GM18858 (cell line): ENCODE results near the gene OR52A5.
A peak's percentile ranks its signal among the peaks of the same experiment; 100 is the strongest.
"Not testable (repeated sequence)": the region's sequence is repeated elsewhere in the genome, so short reads cannot be mapped to it uniquely, and the experiment has no call there.

Source experiments
- ATAC-seq: cut with Tn5 transposase; IDR thresholded peaks from one replicate; pipeline ENCODE4 v1.9.1; 2021; ENCODE audit not compliant: unreplicated experiment

OR52A5 gene

GRCh38 chr11:5137996-5138395, at the start of gene OR52A5:
Gene OR52A5, minus strand, starts transcription at chr11:5138356. Its CDS starts 5,714 bp downstream, at chr11:5132642.
- no peak for ATAC-seq

DNA sequence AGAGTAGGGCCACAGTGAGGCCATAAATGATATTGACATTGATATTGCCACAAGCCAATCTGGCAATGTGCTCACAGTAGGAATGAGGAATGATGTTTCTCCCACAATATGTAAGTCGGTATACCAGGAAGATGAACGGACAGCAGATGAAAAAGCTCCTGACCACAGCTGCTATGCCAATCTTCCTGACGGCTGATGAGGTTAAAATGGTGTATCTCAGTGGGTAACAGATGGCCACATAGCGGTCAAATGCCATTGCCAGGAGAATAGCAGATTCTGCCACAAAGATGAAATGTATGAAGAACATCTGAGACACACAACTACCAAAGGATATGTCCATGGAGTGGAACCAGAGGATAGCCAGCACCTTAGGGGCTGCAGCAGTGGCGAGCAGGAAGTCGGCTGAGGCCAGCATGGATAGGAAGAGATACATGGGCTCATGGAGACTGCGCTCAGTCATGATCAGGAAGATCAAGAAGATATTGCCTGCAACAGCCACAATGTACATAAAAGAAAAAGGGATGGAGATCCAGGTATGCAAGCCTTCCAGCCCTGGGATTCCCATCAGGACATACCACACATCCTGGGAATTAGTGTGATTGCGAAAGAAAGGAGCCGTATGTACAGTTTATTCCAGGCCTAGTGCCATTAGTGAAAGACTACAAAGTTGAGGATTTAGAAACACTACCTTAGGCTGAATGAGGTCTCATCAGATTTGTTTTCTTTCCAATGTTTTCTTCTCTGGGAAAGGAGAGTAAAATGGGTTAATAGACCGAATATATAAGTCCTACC, 40.1 kb upstream of the OR52A5 start:
- ATAC-seq = no peak

DNA sequence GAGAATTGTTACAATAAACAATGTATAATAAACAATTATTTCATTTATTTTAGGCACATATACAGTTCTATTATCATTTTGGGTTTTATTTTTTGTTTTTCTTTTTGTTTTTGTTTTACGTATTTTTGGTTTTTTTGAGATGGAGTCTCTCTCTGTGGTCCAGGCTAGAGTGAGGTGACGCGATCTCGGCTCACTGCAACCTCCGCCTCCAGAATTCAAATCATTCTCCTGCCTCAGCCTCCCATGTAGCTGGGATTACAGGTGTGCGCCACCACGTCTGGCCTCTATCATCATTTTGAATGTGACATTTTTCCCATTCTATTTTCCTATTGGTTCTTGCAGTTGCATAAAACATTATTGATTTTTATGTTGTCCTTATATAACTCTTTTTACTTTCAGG, 36.8 kb upstream of the OR52A5 start:
- ATAC-seq = no peak

DNA sequence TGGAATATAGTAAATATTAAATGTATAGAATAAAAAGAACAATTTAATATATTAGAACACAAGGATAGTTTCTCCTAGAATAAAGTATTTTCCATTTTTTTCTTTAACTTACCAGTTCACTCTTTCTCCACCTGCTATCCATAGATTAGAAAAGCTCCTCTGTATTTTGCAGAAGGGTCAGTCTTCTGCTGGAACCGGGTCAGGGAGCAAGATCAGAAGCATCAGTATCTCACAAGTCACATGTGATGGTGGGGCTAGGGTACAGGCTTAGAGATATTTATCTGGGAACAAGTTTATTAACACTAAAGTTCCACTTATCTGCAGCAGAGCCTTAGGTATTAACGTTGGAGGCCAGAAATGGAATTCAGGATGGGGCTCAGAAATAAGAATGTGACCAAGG, 33.7 kb upstream of the OR52A5 start:
- no peak for ATAC-seq

DNA sequence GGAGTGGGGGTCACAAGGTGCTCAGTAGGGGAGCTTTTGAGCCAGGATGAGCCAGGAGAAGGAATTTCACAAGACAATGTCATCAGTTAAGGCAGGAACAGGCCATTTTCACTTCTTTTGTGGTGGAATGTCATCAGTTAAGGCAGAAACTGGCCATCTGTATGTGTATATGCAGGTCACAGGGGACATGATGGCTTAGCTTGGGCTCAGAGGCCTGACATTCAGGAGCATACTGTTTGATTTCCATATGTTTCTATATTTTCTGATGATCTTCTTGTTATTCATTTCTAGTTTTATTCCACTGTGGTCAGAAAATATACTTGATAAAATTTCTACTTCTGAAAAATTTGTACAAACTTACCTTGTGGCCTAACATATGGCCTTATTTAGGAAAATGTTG, 27.7 kb upstream of the OR52A5 start:
- ATAC-seq = not testable (repeated sequence)

DNA sequence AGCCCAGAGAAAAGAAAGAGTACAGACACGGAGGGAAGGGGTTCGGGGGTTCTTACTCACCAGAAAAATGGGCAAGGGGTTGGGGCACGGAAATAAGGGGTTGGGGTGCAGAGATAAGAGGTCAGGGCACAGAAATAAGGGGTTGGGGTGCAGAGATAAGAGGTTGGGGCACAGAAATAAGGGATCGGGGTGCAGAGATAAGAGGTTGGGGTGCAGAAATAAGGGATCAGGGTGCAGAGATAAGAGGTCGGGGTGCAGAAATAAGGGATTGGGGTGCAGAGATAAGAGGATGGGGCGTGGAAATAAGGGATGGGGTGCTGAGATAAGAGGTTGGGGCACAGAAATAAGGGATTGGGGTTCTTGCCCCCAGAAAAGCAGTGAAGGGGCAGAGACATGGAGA, 26.7 kb upstream of the OR52A5 start:
- not testable (repeated sequence) for ATAC-seq

DNA sequence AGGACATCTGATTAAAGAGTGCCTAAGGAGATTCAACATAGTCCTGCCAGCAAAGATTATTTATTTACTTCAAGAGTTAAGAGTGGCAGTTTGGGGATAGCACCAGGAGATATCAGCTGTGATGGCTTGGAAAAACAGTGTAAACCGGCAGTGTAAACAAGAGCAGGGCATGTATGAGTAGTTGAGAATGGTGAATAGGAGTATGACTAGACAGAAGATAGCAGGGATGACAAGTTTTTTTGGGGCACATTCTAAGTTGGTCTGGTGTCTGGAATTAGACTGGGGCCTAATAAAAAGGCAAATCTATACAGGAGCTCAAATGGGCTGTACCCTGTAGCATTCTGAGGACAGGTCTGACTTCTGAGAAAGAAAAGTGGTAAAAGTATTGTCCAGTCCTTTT, 22.9 kb upstream of the OR52A5 start:
- not testable (repeated sequence) for ATAC-seq

- ATAC-seq = not testable (repeated sequence)
Measured at GRCh38 chr11:5160217-5160616, 22.1 kb upstream of the OR52A5 start.

- no peak for ATAC-seq
Measured at GRCh38 chr11:5159806-5160205, 21.6 kb upstream of the OR52A5 start.

GRCh38 chr11:5154657-5155056, 16.5 kb upstream of the OR52A5 start, which contains the start of gene OR52A1:
Gene OR52A1, minus strand, starts transcription at chr11:5154757. Its CDS starts 2,388 bp downstream, at chr11:5152369.
- no peak for ATAC-seq

DNA sequence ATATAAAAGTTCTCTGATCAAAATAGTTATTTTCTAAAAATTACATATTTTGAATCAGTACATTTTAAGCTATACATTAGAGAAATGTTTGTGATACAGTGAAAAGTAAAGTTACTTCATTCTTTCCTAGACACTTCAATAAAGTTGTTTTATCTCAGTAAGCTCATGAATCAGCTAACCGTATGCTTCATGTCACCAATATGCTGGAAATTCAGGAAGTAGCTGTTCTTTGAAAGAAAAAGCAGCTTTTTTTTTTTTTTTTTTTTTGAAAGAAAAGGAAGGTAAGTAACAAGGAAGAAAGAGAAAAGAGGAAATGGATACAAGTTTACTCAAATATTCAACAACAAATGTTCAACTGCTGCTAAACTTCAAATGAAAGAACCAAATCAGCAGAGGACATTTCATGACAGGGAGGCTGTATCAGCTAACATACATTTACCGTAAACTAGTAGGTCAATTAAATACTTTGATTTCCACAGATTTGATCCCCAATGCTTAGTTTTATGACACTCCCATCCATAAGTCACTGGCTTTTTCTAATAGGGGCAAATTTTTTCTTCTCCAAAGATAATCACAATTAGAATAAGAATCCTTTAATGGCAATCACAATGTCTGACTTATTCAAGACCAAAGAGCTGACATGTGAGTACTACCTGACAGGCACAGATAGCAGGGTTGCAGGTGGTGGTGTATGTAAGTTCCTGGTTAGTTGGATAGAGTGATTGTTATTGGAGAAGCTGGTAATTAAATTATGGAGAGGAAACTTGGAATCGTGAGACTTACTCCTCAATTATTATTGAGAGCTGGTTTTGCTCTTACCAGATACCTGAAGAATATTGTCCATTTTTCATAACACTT, 15.6 kb upstream of the OR52A5 start:
- no peak for ATAC-seq

GRCh38 chr11:5151713-5152153, 13.6 kb upstream of the OR52A5 start:
- no peak for ATAC-seq

DNA sequence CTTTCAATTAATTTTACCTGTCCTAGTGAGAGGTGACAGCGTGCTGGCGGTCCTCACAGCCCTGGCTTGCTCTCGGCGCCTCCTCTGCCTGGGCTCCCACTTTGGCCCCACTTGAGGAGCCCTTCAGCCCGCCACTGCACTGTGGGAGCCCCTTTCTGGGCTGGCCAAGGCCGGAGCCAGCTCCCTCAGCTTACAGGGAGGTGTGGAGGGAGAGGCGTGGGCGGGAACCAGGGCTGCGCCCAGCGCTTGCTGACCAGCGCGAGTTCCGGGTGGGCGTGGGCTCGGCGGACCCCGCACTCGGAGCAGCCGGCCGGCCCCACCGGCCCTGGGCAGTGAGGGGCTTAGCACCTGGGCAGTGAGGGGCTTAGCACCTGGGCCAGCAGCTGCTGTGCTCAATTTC, 6.0 kb upstream of the OR52A5 start:
- not testable (repeated sequence) for ATAC-seq

DNA sequence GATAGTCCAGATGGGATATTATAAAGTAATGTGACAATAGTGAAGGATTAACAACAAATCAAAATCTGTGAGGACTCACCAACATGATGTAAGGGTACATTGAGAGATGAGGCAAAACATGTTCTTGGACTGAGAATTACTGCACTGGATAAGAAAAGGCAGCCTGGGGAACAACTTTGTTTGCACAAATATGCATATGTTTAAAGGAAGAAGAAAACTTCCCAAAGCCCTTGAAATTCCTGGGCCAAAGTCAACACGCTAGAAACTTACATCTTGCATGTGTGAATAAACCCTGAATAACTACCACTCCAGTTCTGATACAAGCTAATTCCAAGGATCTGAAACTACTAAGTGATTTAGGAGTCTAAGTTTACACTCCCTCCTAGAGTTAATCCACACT, 1.1 kb downstream of the OR52A5 start:
- ATAC-seq = no peak

DNA sequence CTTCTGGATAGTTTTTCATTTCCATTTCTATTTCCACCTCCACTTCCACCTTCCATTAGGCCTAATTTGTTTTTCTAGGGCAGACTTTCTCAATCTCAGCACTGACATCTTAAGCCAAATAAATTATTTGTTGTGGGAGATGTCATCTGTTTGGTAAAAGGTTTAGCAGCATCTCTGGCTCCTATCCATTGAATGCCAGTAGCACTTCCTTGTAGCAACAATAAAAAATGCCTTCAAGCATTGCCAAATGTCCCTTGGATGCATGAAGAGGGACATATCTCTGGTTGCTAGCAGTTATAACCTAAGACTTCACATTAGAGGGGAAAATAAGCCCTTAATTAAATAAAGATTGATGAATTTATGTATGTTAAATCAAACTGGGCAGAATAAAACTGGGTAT, 1.9 kb downstream of the OR52A5 start:
- ATAC-seq = no peak

GRCh38 chr11:5131584-5132335, 6.4 kb downstream of the OR52A5 start:
- no peak for ATAC-seq

- no peak for ATAC-seq
Measured at GRCh38 chr11:5129457-5129877, 8.7 kb downstream of the OR52A5 start.

- ATAC-seq = no peak
Measured at GRCh38 chr11:5124891-5125620, 13.1 kb downstream of the OR52A5 start.

DNA sequence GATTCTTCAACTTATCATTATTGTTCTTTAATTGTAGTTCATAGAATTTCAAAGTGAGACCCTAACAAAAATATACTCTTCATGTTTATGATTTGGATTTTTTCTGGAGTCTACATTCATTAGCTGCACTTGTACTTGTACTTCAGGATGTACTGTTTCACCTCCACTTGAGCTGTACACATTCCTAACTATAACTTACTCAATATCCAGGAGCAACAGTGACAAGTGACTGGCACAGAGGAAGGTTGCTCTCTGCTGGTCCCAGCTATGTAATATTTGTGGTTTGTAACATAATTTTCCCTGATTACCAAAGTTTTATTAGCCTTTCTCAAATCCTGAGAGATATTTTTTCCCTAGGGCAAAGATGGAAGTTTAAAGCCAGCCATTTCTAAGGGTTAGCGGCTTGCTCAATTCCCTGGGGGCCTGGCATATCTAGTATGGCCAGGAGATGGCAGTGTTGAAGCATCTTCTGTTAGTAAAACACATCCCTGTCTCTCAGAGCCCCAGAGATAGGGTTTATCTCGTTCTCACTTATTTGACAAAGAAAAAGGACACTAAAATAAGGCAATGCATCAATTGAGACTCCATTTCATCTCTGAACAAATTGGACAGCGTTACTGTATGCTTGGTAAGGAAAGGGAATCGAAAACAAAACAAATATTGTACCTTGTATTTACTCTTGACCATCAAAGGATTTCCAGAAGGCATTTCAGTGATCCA, 14.2 kb downstream of the OR52A5 start:
- ATAC-seq = peak; percentile 88

GRCh38 chr11:5118893-5119292, 19.3 kb downstream of the OR52A5 start:
- ATAC-seq = no peak
